GM21529 (cell line): Measurements from ENCODE around the gene ALG13.
"Not testable (repeated sequence)": the region's sequence is repeated elsewhere in the genome, so short reads cannot be mapped to it uniquely, and the experiment has no call there.

Experiments used
- ATAC-seq: cut with Tn5 transposase; IDR thresholded peaks from one replicate; pipeline ENCODE4 v1.9.1; 2021; ENCODE audit not compliant: unreplicated experiment

The ALG13 gene

GRCh38 chrX:111756486-111756885 lies 75.5 kb downstream of the ALG13 start:
- ATAC-seq, result no peak

GRCh38 chrX:111759686-111760085 lies 78.7 kb downstream of the ALG13 start:
- no peak for ATAC-seq

- ATAC-seq, result no peak
Measured at GRCh38 chrX:111761578-111762135, 80.7 kb downstream of the ALG13 start.

GRCh38 chrX:111778591-111778990 lies 97.6 kb downstream of the ALG13 start:
- no peak for ATAC-seq

- no peak for ATAC-seq
Measured at GRCh38 chrX:111779582-111779981, 98.6 kb downstream of the ALG13 start.

GRCh38 chrX:111784667-111785066 lies 103.7 kb downstream of the ALG13 start:
- ATAC-seq, result no peak

- not testable (repeated sequence) for ATAC-seq
Measured at GRCh38 chrX:111790054-111790453, 109.1 kb downstream of the ALG13 start.
